Lower lobe of right lung (tissue), 2 donors: ENCODE data around the gene VPS37C. TPM values are rescaled to one million over a fixed set of nuclear protein-coding genes. Genes with fewer than 3 reads are reported as not detected.

Experiments used
- ATAC-seq, 2 donors: fragments of 200-7000 bp; cut with Tn5 transposase; one replicate each; pipeline ENCODE4 v1.9.1; 2020 to 2022; ENCODE audit warnings: mild to moderate bottlenecking in 2 of 2, moderate library complexity in 2 of 2
- DNase-seq: peaks from one replicate; pipeline ENCODE4 v3.0.0-alpha.2; 2020
- H3K27ac ChIP-seq: fragments of 200-600 bp; one replicate; pipeline ENCODE4 v1.8.0; 2022
- H3K27me3 ChIP-seq: fragments of 200-600 bp; one replicate; pipeline ENCODE4 v1.8.0; 2022; ENCODE audit warnings: low read depth
- H3K36me3 ChIP-seq: fragments of 200-600 bp; one replicate; pipeline ENCODE4 v1.8.0; 2022; ENCODE audit warnings: mild to moderate bottlenecking
- H3K4me1 ChIP-seq: fragments of 200-600 bp; one replicate; pipeline ENCODE4 v1.8.0; 2022
- H3K4me3 ChIP-seq: fragments of 200-600 bp; one replicate; pipeline ENCODE4 v1.8.0; 2022; ENCODE audit warnings: mild to moderate bottlenecking
- H3K9me3 ChIP-seq: fragments of 200-600 bp; one replicate; pipeline ENCODE4 v1.8.0; 2022
- intact Hi-C: fragments of 100-400 bp; cut with DNase I; formaldehyde crosslinking; loops from one replicate; pipeline ENCODE4 v1.11.0; 2022
- total RNA-seq: library from RNA; stranded (reverse); fragmentation: NEBNext Ultra II Directional; extraction: Animal tissue kit (Norgen Biotek cat#: 25700); gene quantifications from one replicate; pipeline ENCODE4 v1.2.1, GENCODE V29; 2021
- TF ChIP-seq, protein P1 (sequence below): fragments of 200-600 bp; IDR thresholded peaks from one replicate; pipeline ENCODE4 v1.8.0; 2022; ENCODE audit warnings: antibody characterized with exemption, mild to moderate bottlenecking
- donor health status: DM: no; HTN: yes; CAD: no; lungs with severe emphysema.

The VPS37C gene
- total RNA-seq, 1 donor from 2014 or later = 39.7 TPM

DNA sequence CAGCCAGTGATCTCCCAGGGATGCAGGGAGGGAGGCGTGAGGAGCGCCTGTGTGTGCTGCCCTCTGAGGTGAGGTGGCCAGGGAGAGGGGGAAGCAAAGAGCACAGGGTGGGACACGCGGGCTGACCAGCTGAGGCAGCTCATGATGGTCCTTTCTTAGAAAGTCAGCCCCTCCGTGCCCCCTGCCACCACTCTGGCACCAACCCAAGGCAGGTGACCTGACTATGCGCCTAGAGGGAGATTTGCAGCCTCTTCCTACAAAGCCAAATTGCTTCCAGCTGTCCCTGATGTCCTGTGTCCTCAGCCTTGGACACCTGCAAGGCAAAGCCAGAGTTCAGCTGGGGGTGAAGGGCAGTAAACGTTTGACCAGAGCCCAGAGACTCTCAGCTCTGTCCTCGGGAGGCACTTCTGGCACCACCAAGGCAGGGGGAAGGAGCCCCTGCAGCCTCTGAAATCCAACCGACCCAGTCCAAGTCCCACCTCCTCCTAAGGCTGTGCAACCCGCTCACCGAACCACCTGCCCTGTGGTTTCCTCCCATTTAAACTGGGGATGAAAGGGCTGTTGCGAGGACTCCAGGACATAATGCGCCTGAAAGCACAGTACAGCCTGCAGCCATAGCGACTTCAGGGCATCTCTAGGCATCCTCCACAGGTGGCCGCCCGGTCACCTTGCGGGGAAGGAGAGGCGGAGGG, 32.1 kb downstream of the VPS37C start:
- Histone ChIP-seq H3K9me3 (no peaks in the 10 kb centered on the region), H3K27ac (no peak overlapping the region), H3K27me3 (no peaks in the 10 kb centered on the region), H3K36me3 (peaks cover 29% of the 10 kb centered on the region), H3K4me3 (no peak overlapping the region), H3K4me1 (peaks cover 10% of the 10 kb centered on the region)
- DNase-seq (no peak), ATAC-seq (no peak)
- TF ChIP-seq, protein P1, sequence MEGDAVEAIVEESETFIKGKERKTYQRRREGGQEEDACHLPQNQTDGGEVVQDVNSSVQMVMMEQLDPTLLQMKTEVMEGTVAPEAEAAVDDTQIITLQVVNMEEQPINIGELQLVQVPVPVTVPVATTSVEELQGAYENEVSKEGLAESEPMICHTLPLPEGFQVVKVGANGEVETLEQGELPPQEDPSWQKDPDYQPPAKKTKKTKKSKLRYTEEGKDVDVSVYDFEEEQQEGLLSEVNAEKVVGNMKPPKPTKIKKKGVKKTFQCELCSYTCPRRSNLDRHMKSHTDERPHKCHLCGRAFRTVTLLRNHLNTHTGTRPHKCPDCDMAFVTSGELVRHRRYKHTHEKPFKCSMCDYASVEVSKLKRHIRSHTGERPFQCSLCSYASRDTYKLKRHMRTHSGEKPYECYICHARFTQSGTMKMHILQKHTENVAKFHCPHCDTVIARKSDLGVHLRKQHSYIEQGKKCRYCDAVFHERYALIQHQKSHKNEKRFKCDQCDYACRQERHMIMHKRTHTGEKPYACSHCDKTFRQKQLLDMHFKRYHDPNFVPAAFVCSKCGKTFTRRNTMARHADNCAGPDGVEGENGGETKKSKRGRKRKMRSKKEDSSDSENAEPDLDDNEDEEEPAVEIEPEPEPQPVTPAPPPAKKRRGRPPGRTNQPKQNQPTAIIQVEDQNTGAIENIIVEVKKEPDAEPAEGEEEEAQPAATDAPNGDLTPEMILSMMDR = no peak
- intact Hi-C loops = no loop called here

DNA sequence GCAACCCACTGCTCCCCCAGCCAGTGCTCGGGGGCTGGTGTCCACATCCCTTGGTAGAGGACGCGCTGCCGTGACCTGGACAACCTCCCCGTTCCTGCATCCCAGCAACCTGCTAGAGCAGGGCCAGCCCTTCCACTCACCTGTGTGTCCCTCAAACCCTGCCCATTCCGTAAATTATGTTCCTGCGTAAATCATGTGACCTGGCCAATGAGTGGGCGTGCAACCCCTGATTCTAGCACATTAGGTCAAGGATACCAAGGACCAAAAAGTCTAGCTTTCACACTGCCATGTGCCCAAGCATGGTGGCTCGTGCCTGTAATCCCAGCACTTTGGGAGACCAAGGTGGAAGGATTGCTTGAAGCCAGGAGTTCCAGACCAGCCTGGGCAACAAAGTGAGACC, 33.2 kb downstream of the VPS37C start:
- DNase-seq = no peak
- no peak overlapping the region for H3K4me3 ChIP-seq
- H3K4me1 ChIP-seq = peaks cover 10% of the 10 kb centered on the region
- no peak for ATAC-seq
- H3K27ac ChIP-seq = no peak overlapping the region
- intact Hi-C loops = no loop called here
- peaks cover 18% of the 10 kb centered on the region for H3K36me3 ChIP-seq
- TF ChIP-seq, protein P1 = no peak
- H3K9me3 ChIP-seq = no peaks in the 10 kb centered on the region
- no peaks in the 10 kb centered on the region for H3K27me3 ChIP-seq

DNA sequence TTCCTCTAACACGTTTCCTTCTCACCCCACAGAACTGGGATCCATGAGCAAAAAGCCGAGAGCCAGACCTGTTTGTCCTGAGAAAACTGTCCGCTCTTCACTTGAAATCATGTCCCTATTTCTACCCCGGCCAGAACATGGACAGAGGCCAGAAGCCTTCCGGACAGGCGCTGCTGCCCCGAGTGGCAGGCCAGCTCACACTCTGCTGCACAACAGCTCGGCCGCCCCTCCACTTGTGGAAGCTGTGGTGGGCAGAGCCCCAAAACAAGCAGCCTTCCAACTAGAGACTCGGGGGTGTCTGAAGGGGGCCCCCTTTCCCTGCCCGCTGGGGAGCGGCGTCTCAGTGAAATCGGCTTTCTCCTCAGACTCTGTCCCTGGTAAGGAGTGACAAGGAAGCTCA, 35.0 kb downstream of the VPS37C start:
- TF ChIP-seq, protein P1 = no peak
- Histone ChIP-seq H3K4me1 (peaks cover 10% of the 10 kb centered on the region), H3K36me3 (peaks cover 2% of the 10 kb centered on the region), H3K4me3 (no peak overlapping the region), H3K9me3 (no peaks in the 10 kb centered on the region), H3K27ac (no peak overlapping the region), H3K27me3 (no peaks in the 10 kb centered on the region)
- ATAC-seq = no peak
- intact Hi-C loops = no loop called here
- no peak for DNase-seq

DNA sequence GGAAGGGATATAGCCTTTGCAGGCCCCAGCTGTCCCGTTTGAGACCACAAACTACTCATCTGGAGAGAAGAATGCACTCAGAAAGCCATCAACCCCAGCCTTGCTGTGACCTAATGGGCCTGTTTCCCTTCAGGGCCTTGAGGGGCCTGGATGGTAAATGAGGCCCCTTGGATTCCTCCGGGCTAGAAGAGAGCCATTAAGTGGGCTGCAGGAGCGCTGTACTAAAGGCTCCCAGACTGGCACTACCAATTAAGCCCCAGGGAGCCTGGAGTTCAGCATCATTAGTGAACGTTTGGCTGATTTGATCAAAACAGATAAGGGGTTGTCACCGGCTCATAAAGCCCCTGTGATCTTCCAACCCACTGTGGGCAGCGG, 35.9 kb downstream of the VPS37C start:
- Histone ChIP-seq H3K9me3 (no peaks in the 10 kb centered on the region), H3K4me1 (peaks cover 9% of the 10 kb centered on the region), H3K27ac (no peak overlapping the region), H3K27me3 (no peaks in the 10 kb centered on the region), H3K36me3 (no peaks in the 10 kb centered on the region), H3K4me3 (no peak overlapping the region)
- intact Hi-C loops = no loop called here
- ATAC-seq (no peak), DNase-seq (no peak)
- TF ChIP-seq, protein P1 = no peak

DNA sequence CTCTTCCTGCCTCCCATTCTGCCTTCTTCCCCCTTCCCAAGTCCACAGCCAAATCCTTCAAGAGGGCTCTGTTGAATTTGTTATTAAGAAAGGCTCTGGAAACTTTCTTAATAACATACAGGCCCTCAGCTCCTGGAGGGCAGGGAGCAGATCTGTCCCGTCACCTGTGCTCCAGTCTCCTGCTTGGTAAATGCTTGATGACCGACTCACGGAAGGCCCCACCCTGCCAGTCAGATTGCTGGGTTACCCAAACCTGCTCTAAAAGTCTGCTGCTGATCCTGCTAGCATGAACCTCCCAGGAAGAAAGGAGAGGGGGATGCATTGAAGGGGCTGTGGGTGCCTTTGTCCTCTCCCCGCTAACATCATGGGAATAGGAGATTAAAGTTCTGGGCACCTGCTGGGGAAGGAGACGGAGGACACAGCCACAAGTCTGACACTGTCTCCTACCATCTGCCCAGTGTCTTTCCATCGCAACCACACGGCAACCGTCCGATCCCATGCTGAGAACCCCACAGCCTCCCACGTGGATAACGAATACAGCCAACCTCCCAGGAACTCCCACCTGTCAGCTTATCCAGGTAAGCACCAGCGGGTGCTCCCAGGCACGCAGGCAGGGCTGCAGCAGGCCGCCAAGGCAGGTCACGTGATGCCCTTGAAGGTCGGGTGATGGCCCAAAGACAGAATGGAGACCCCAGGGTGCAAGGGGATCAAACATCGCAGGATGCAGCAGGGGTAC, 36.5 kb downstream of the VPS37C start:
- Histone ChIP-seq H3K27me3 (no peaks in the 10 kb centered on the region), H3K4me1 (peaks cover 4% of the 10 kb centered on the region), H3K36me3 (no peaks in the 10 kb centered on the region), H3K27ac (no peak overlapping the region), H3K9me3 (no peaks in the 10 kb centered on the region), H3K4me3 (no peak overlapping the region)
- intact Hi-C loops = no loop called here
- ATAC-seq (no peak), DNase-seq (no peak)
- TF ChIP-seq, protein P1 = no peak
